Ishikawa (cell line): ENCODE measurements around the gene ANKFY1.

Experiments used
- CEBPB ChIP-seq: IDR thresholded peaks from 2 replicates; pipeline ENCODE4 v1.6.1; 2012
- CREB1 ChIP-seq: IDR thresholded peaks from 2 replicates; pipeline ENCODE4 v1.6.1; 2012; ENCODE audit warnings: low read depth
- EGR1 ChIP-seq: IDR thresholded peaks from 2 replicates; pipeline ENCODE4 v1.6.1; 2012
- EP300 ChIP-seq: IDR thresholded peaks from 2 replicates; pipeline ENCODE4 v1.6.1; 2012; ENCODE audit warnings: borderline replicate concordance
- FOXM1 ChIP-seq: IDR thresholded peaks from 2 replicates; pipeline ENCODE4 v1.6.1; 2012; ENCODE audit warnings: low read depth, borderline replicate concordance
- NFIC ChIP-seq: IDR thresholded peaks from 2 replicates; pipeline ENCODE4 v1.6.1; 2012
- RAD21 ChIP-seq: IDR thresholded peaks from 2 replicates; pipeline ENCODE4 v1.6.1; 2012; ENCODE audit warnings: low read depth
- TAF1 ChIP-seq: IDR thresholded peaks from 2 replicates; pipeline ENCODE4 v1.6.1; 2012; ENCODE audit warnings: low read depth, mild to moderate bottlenecking
- TCF12 ChIP-seq: IDR thresholded peaks from 2 replicates; pipeline ENCODE4 v1.6.1; 2012; ENCODE audit warnings: low read depth
- TEAD4 ChIP-seq: IDR thresholded peaks from 2 replicates; pipeline ENCODE4 v1.6.1; 2012
- USF1 ChIP-seq: IDR thresholded peaks from 2 replicates; pipeline ENCODE4 v1.6.1; 2012
- YY1 ChIP-seq: IDR thresholded peaks from 2 replicates; pipeline ENCODE4 v1.6.1; 2012; ENCODE audit warnings: low read depth
- ZBTB7A ChIP-seq: IDR thresholded peaks from 2 replicates; pipeline ENCODE4 v1.6.1; 2012; ENCODE audit warnings: low read depth
- TF ChIP-seq, protein P1 (sequence below): IDR thresholded peaks from 2 replicates; pipeline ENCODE4 v1.6.1; 2012
- TF ChIP-seq, protein P2 (sequence below): IDR thresholded peaks from 2 replicates; pipeline ENCODE4 v1.6.1; 2012; ENCODE audit warnings: low read depth, mild to moderate bottlenecking

ANKFY1 gene

GRCh38 chr17:4199818-4200402 lies 63.9 kb downstream of the ANKFY1 start:
- TF ChIP-seq, protein P1, sequence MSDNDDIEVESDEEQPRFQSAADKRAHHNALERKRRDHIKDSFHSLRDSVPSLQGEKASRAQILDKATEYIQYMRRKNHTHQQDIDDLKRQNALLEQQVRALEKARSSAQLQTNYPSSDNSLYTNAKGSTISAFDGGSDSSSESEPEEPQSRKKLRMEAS = no peak
- peak; percentile 41 for TF ChIP-seq RAD21

DNA sequence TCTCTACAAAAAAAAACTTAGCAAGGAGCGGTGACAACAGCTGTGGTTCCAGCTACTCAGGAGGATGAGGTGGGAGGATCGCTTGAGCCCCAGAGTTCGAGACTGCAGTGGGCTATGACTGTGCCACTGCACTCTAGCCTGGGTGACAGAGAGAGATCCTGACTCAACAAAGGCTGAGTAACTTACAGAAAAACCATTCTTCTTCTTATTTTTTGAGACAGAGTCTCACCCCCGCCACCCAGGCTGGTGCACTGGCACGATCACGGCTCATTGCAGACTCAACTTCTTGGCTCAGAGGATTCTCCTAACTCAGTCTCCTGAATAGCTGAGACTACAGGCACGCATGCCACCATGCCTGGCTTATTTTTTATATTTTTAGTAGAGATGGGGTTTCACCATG lies 64.8 kb downstream of the ANKFY1 start:
- TF ChIP-seq FOXM1 = no peak
- TF ChIP-seq USF1 = no peak
- no peak for TF ChIP-seq RAD21
- TF ChIP-seq TEAD4 = no peak
- TF ChIP-seq NFIC = no peak

DNA sequence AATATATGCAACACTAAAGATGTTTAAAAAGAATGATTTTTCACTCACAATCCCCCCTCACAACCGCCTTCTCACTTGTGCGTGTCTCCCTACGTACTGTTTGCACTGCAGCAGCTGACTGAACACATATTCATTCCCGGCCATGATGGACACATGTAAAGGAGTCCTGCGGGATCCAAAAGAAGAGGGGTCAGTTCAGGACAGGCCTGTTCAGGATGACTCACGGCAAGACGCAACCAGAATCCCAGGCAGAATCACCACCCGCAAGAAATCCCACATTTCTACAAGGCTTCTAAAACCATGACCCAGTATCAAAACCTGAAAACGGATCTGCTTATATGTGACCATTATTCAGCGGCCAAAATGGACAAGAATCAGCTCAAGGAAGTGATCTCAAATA lies 68.5 kb downstream of the ANKFY1 start:
- TF ChIP-seq USF1 (no peak), CEBPB (no peak), NFIC (no peak), TEAD4 (no peak), TCF12 (no peak), EP300 (no peak), RAD21 (no peak), YY1 (no peak), FOXM1 (no peak), CREB1 (no peak), TAF1 (no peak), EGR1 (no peak), ZBTB7A (no peak)
- TF ChIP-seq, protein P2, sequence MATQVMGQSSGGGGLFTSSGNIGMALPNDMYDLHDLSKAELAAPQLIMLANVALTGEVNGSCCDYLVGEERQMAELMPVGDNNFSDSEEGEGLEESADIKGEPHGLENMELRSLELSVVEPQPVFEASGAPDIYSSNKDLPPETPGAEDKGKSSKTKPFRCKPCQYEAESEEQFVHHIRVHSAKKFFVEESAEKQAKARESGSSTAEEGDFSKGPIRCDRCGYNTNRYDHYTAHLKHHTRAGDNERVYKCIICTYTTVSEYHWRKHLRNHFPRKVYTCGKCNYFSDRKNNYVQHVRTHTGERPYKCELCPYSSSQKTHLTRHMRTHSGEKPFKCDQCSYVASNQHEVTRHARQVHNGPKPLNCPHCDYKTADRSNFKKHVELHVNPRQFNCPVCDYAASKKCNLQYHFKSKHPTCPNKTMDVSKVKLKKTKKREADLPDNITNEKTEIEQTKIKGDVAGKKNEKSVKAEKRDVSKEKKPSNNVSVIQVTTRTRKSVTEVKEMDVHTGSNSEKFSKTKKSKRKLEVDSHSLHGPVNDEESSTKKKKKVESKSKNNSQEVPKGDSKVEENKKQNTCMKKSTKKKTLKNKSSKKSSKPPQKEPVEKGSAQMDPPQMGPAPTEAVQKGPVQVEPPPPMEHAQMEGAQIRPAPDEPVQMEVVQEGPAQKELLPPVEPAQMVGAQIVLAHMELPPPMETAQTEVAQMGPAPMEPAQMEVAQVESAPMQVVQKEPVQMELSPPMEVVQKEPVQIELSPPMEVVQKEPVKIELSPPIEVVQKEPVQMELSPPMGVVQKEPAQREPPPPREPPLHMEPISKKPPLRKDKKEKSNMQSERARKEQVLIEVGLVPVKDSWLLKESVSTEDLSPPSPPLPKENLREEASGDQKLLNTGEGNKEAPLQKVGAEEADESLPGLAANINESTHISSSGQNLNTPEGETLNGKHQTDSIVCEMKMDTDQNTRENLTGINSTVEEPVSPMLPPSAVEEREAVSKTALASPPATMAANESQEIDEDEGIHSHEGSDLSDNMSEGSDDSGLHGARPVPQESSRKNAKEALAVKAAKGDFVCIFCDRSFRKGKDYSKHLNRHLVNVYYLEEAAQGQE = no peak
- TF ChIP-seq, protein P1 = no peak

- TF ChIP-seq ZBTB7A = no peak
- TF ChIP-seq, protein P1 = no peak
- no peak for TF ChIP-seq TCF12
- TF ChIP-seq, protein P2 = no peak
- no peak for TF ChIP-seq TAF1
- TF ChIP-seq FOXM1 = no peak
- no peak for TF ChIP-seq USF1
- TF ChIP-seq NFIC = no peak
- no peak for TF ChIP-seq RAD21
Measured at GRCh38 chr17:4194796-4195195, 69.0 kb downstream of the ANKFY1 start.

DNA sequence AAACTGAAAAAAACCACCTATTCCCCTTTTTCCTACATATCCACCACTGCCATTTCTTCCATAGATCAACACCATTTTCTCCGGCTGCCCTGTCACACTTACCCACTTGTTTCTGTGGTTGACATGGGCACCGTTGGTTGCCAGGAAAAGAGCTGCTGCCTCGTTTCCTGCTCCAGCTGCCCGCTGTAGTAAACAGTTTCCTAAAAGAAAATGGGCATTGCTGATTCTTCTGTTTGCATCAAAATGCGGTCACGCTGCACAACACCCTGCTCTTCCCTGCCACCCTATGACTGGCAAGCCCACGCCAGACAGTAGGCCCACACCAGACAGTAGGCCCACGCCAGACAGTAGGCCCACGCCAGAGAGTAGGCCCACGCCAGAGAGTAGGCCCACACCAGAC lies 74.5 kb downstream of the ANKFY1 start:
- TF ChIP-seq, protein P2 = no peak
- TF ChIP-seq CEBPB = no peak
- TF ChIP-seq EP300 = no peak
- TF ChIP-seq FOXM1 = no peak
- no peak for TF ChIP-seq EGR1
- no peak for TF ChIP-seq CREB1
- no peak for TF ChIP-seq YY1
- TF ChIP-seq TAF1 = no peak
- no peak for TF ChIP-seq TCF12
- no peak for TF ChIP-seq RAD21
- TF ChIP-seq, protein P1 = no peak
- TF ChIP-seq USF1 = no peak
- no peak for TF ChIP-seq NFIC
- no peak for TF ChIP-seq ZBTB7A
- TF ChIP-seq TEAD4 = no peak
